ENCODE data around the gene KRTAP19-7. TPM values are rescaled to one million over a fixed set of nuclear protein-coding genes. Genes with fewer than 3 reads are reported as not detected.

Gene KRTAP19-7
- total RNA-seq (2022; extraction: Qiagen RNA extraction): not detected in 5 replicates

GRCh38 chr21:30561264-30561895, at the start of gene KRTAP19-7:
Gene KRTAP19-7 (minus strand): TSS chr21:30561314. CDS start chr21:30561289, 25 bp downstream.

GRCh38 chr21:30600787-30601186, 39.7 kb upstream of the KRTAP19-7 start, which contains the start of gene KRTAP22-1:
Gene KRTAP22-1 (plus strand): TSS chr21:30601087.

GRCh38 chr21:30598802-30599201, 37.7 kb upstream of the KRTAP19-7 start, which contains the start of gene KRTAP6-2:
Gene KRTAP6-2 (minus strand): TSS chr21:30598902. CDS start chr21:30598874, 28 bp downstream.

GRCh38 chr21:30592140-30592539, 31.0 kb upstream of the KRTAP19-7 start, which contains the start of gene KRTAP6-3:
Gene KRTAP6-3 (plus strand): TSS chr21:30592440. CDS start chr21:30592446, 6 bp downstream.

GRCh38 chr21:30590297-30590696, 29.2 kb upstream of the KRTAP19-7 start, which contains the start of gene KRTAP22-2:
Gene KRTAP22-2 (minus strand): TSS chr21:30590397.

GRCh38 chr21:30541764-30542163, 19.4 kb downstream of the KRTAP19-7 start, which contains the start of gene KRTAP19-6:
Gene KRTAP19-6 (minus strand): TSS chr21:30541864. CDS start chr21:30541833, 31 bp downstream.

Other genes starting within 250 kb of the KRTAP19-7 start
- gene KRTAP26-1, start 241.0 kb downstream of the KRTAP19-7 start, total RNA-seq (2022; extraction: Qiagen RNA extraction): not detected in 5 replicates
- not detected in 5 replicates for gene KRTAP27-1, start 223.6 kb downstream of the KRTAP19-7 start, total RNA-seq (2022; extraction: Qiagen RNA extraction)
- not detected in 5 replicates for gene KRTAP23-1, start 212.7 kb downstream of the KRTAP19-7 start, total RNA-seq (2022; extraction: Qiagen RNA extraction)
- gene KRTAP13-2, start 189.0 kb downstream of the KRTAP19-7 start, total RNA-seq (2022; extraction: Qiagen RNA extraction): not detected in 5 replicates
- not detected in 5 replicates for gene KRTAP13-1, start 165.3 kb downstream of the KRTAP19-7 start, total RNA-seq (2022; extraction: Qiagen RNA extraction)
- not detected in 5 replicates for gene KRTAP13-3, start 135.4 kb downstream of the KRTAP19-7 start, total RNA-seq (2022; extraction: Qiagen RNA extraction)
- gene KRTAP13-4, start 131.1 kb downstream of the KRTAP19-7 start, total RNA-seq (2022; extraction: Qiagen RNA extraction): not detected in 5 replicates
- gene KRTAP15-1, start 121.0 kb downstream of the KRTAP19-7 start, total RNA-seq (2022; extraction: Qiagen RNA extraction): not detected in 5 replicates
- not detected in 5 replicates for gene KRTAP19-1, start 80.9 kb downstream of the KRTAP19-7 start, total RNA-seq (2022; extraction: Qiagen RNA extraction)
- gene KRTAP19-2, start 73.9 kb downstream of the KRTAP19-7 start, total RNA-seq (2022; extraction: Qiagen RNA extraction): not detected in 5 replicates
- not detected in 5 replicates for gene KRTAP19-3, start 69.3 kb downstream of the KRTAP19-7 start, total RNA-seq (2022; extraction: Qiagen RNA extraction)
- gene KRTAP19-4, start 64.1 kb downstream of the KRTAP19-7 start, total RNA-seq (2022; extraction: Qiagen RNA extraction): not detected in 5 replicates
- not detected in 5 replicates for gene KRTAP19-5, start 59.2 kb downstream of the KRTAP19-7 start, total RNA-seq (2022; extraction: Qiagen RNA extraction)
- gene KRTAP19-6, start 19.4 kb downstream of the KRTAP19-7 start, total RNA-seq (2022; extraction: Qiagen RNA extraction): not detected in 5 replicates
- gene KRTAP22-2, start 29.1 kb upstream of the KRTAP19-7 start, total RNA-seq (2022; extraction: Qiagen RNA extraction): not detected in 5 replicates
- gene KRTAP6-3, start 31.1 kb upstream of the KRTAP19-7 start, total RNA-seq (2022; extraction: Qiagen RNA extraction): not detected in 5 replicates
- gene KRTAP6-2, start 37.6 kb upstream of the KRTAP19-7 start, total RNA-seq (2022; extraction: Qiagen RNA extraction): not detected in 5 replicates
- not detected in 5 replicates for gene KRTAP22-1, start 39.8 kb upstream of the KRTAP19-7 start, total RNA-seq (2022; extraction: Qiagen RNA extraction)
- gene KRTAP6-1, start 52.6 kb upstream of the KRTAP19-7 start, total RNA-seq (2022; extraction: Qiagen RNA extraction): not detected in 5 replicates
- gene KRTAP20-1, start 55.1 kb upstream of the KRTAP19-7 start, total RNA-seq (2022; extraction: Qiagen RNA extraction): not detected in 5 replicates
- gene KRTAP20-4, start 59.3 kb upstream of the KRTAP19-7 start, total RNA-seq (2022; extraction: Qiagen RNA extraction): not detected in 5 replicates
- not detected in 5 replicates for gene KRTAP20-2, start 73.9 kb upstream of the KRTAP19-7 start, total RNA-seq (2022; extraction: Qiagen RNA extraction)
- not detected in 5 replicates for gene KRTAP20-3, start 81.5 kb upstream of the KRTAP19-7 start, total RNA-seq (2022; extraction: Qiagen RNA extraction)
- gene KRTAP21-3, start 157.5 kb upstream of the KRTAP19-7 start, total RNA-seq (2022; extraction: Qiagen RNA extraction): not detected in 5 replicates
- not detected in 5 replicates for gene KRTAP21-2, start 185.9 kb upstream of the KRTAP19-7 start, total RNA-seq (2022; extraction: Qiagen RNA extraction)
- not detected in 5 replicates for gene KRTAP21-1, start 194.1 kb upstream of the KRTAP19-7 start, total RNA-seq (2022; extraction: Qiagen RNA extraction)